ENCODE results near the gene DIDO1.

- TF ChIP-seq CTCF (IDR thresholded peaks at IDR 0.05; ENCODE audit: low read length) (no peak), EZH2 (optimal IDR thresholded peaks at IDR 0.05; ENCODE audit: low read depth, low read length) (no peak)
These were observed 38.4 kb upstream of the DIDO1 start for GRCh38 chr20:62964700-62965099.
